Activated CD4-positive, alpha-beta T cell treated with anti-CD3 and anti-CD28 coated beads, Interleukin-2, amount 10 ng/mL, durations not matched to agents 7 days and 5 days (primary cell): ENCODE data around the gene ZFPM1. TPM values are rescaled to one million over a fixed set of nuclear protein-coding genes. Genes with fewer than 3 reads are reported as not detected.

Experiments used
- CTCF ChIA-PET: fragments of 350-600 bp; sonication (Branson Sonifier 250); formaldehyde crosslinking; loops from one replicate; lab custom pipeline; 2021; ENCODE audit warnings: antibody characterized with exemption; lab: Charles Lee
- POLR2A ChIA-PET: fragments of 350-600 bp; sonication (Branson Sonifier 250); formaldehyde crosslinking; loops from one replicate; lab custom pipeline; 2021; ENCODE audit warnings: antibody characterized with exemption; lab: Charles Lee
- DNase-seq: peaks from one replicate; pipeline ENCODE4 v3.0.0-alpha.2; 2020
- H3K27ac Mint-ChIP-seq: one replicate; pipeline ENCODE4 v1.8.0; 2021; ENCODE audit warnings: mild to moderate bottlenecking, moderate library complexity, mixed read lengths
- H3K27me3 Mint-ChIP-seq: one replicate; pipeline ENCODE4 v1.8.0; 2021; ENCODE audit warnings: mixed read lengths
- H3K36me3 Mint-ChIP-seq: one replicate; pipeline ENCODE4 v1.8.0; 2021; ENCODE audit warnings: low read depth, mixed read lengths
- H3K4me1 Mint-ChIP-seq: one replicate; pipeline ENCODE4 v1.8.0; 2021; ENCODE audit warnings: mixed read lengths
- H3K4me3 Mint-ChIP-seq: one replicate; pipeline ENCODE4 v1.8.0; 2021; ENCODE audit warnings: mild to moderate bottlenecking, moderate library complexity, mixed read lengths
- H3K9me3 Mint-ChIP-seq: one replicate; pipeline ENCODE4 v1.8.0; 2021; ENCODE audit warnings: mixed read lengths
- total RNA-seq, 2 experiments: library from RNA; stranded (reverse); gene quantifications; one replicate each; pipeline ENCODE4 v1.2.3, GENCODE V29; 2021

ZFPM1 gene
- total RNA-seq, 2 experiments from 2014 or later, result 12.7 to 13.8 TPM

- CTCF ChIA-PET, result interaction anchor here (1.0 to 1.4 kb wide), 3 partner anchors 15 to 47 kb away, joined by 3 to 4 read pairs (median 4); no protein-coding TSS in a partner anchor
- Mint-ChIP-seq H3K27ac (peak overlapping the region; percentile 58), H3K4me3 (peak overlapping the region; percentile 73), H3K36me3 (peaks cover 6% of the 10 kb centered on the region), H3K9me3 (no peaks in the 10 kb centered on the region), H3K27me3 (peaks cover 4% of the 10 kb centered on the region), H3K4me1 (peaks cover 8% of the 10 kb centered on the region)
- POLR2A ChIA-PET, result no interaction called here
- no peak for DNase-seq
Observed at GRCh38 chr16:88535191-88535856, 82.2 kb downstream of the ZFPM1 start.

GRCh38 chr16:88535857-88536222 is 82.8 kb downstream of the ZFPM1 start:
- H3K9me3 Mint-ChIP-seq, result no peaks in the 10 kb centered on the region
- peak overlapping the region; percentile 58 for H3K27ac Mint-ChIP-seq
- H3K36me3 Mint-ChIP-seq, result peaks cover 6% of the 10 kb centered on the region
- DNase-seq, result no peak
- ChIA-PET CTCF (interaction anchor here (1.0 to 1.4 kb wide), 3 partner anchors 14 to 47 kb away, joined by 3 to 4 read pairs (median 4); no protein-coding TSS in a partner anchor), POLR2A (no interaction called here)
- peaks cover 4% of the 10 kb centered on the region for H3K27me3 Mint-ChIP-seq
- peaks cover 8% of the 10 kb centered on the region for H3K4me1 Mint-ChIP-seq
- H3K4me3 Mint-ChIP-seq, result peak overlapping the region; percentile 73

- Mint-ChIP-seq H3K4me3 (no peak overlapping the region), H3K27ac (no peak overlapping the region)
Observed at GRCh38 chr16:88536510-88536909, 83.4 kb downstream of the ZFPM1 start.

GRCh38 chr16:88536971-88537751 is 84.1 kb downstream of the ZFPM1 start:
- no peak for DNase-seq
- no peak overlapping the region for H3K4me3 Mint-ChIP-seq
- H3K27ac Mint-ChIP-seq, result no peak overlapping the region
- H3K9me3 Mint-ChIP-seq, result peaks cover 3% of the 10 kb centered on the region
- ChIA-PET CTCF (interaction anchor here (1.4 kb wide), 1 partner anchor 49 kb away, joined by 4 read pairs; no protein-coding TSS in a partner anchor), POLR2A (no interaction called here)
- peaks cover 8% of the 10 kb centered on the region for H3K4me1 Mint-ChIP-seq
- H3K36me3 Mint-ChIP-seq, result peaks cover 6% of the 10 kb centered on the region
- H3K27me3 Mint-ChIP-seq, result peaks cover 4% of the 10 kb centered on the region

More at GRCh38 chr16:88536510-88536909, 83.4 kb downstream of the ZFPM1 start:
- Mint-ChIP-seq H3K36me3 (peaks cover 6% of the 10 kb centered on the region), H3K27me3 (peaks cover 4% of the 10 kb centered on the region), H3K4me1 (peaks cover 8% of the 10 kb centered on the region), H3K9me3 (no peaks in the 10 kb centered on the region)
- DNase-seq, result no peak
- CTCF ChIA-PET, result interaction anchor here (1.0 to 1.4 kb wide), 3 partner anchors 14 to 48 kb away, joined by 3 to 4 read pairs (median 4); no protein-coding TSS in a partner anchor
- POLR2A ChIA-PET, result no interaction called here

GRCh38 chr16:88537859-88538258 is 84.8 kb downstream of the ZFPM1 start:
- H3K4me3 Mint-ChIP-seq, result no peak overlapping the region
- peaks cover 6% of the 10 kb centered on the region for H3K36me3 Mint-ChIP-seq

GRCh38 chr16:88538366-88539060 is 85.4 kb downstream of the ZFPM1 start:
- POLR2A ChIA-PET, result no interaction called here
- H3K27ac Mint-ChIP-seq, result no peak overlapping the region
- H3K9me3 Mint-ChIP-seq, result peaks cover 10% of the 10 kb centered on the region
- CTCF ChIA-PET, result interaction anchor here (0.6 to 2.7 kb wide), 4 partner anchors 10 to 630 kb away, joined by 3 to 10 read pairs (median 3); no protein-coding TSS in a partner anchor
- H3K27me3 Mint-ChIP-seq, result peaks cover 4% of the 10 kb centered on the region
- H3K4me1 Mint-ChIP-seq, result peaks cover 8% of the 10 kb centered on the region
- H3K36me3 Mint-ChIP-seq, result peaks cover 10% of the 10 kb centered on the region
- DNase-seq, result no peak
- H3K4me3 Mint-ChIP-seq, result no peak overlapping the region

More at GRCh38 chr16:88537859-88538258, 84.8 kb downstream of the ZFPM1 start:
- Mint-ChIP-seq H3K9me3 (peaks cover 7% of the 10 kb centered on the region), H3K27me3 (peaks cover 4% of the 10 kb centered on the region), H3K4me1 (peaks cover 8% of the 10 kb centered on the region), H3K27ac (no peak overlapping the region)
- POLR2A ChIA-PET, result no interaction called here
- no peak for DNase-seq
- CTCF ChIA-PET, result interaction anchor here (2.7 kb wide), 1 partner anchor 25 kb away, joined by 10 read pairs; no protein-coding TSS in a partner anchor

GRCh38 chr16:88539261-88539651 is 86.2 kb downstream of the ZFPM1 start:
- POLR2A ChIA-PET, result no interaction called here
- CTCF ChIA-PET, result interaction anchor here (1.1 to 2.7 kb wide), 4 partner anchors 10 to 102 kb away, joined by 3 to 10 read pairs (median 3); no protein-coding TSS in a partner anchor
- Mint-ChIP-seq H3K27me3 (peaks cover 4% of the 10 kb centered on the region), H3K9me3 (peaks cover 13% of the 10 kb centered on the region), H3K36me3 (peaks cover 11% of the 10 kb centered on the region), H3K4me1 (peaks cover 8% of the 10 kb centered on the region), H3K4me3 (no peak overlapping the region), H3K27ac (no peak overlapping the region)
- DNase-seq, result no peak

GRCh38 chr16:88539652-88540345 is 86.7 kb downstream of the ZFPM1 start:
- CTCF ChIA-PET, result interaction anchor here (1.0 to 2.7 kb wide), 6 partner anchors 9 to 102 kb away, joined by 3 to 10 read pairs (median 3); no protein-coding TSS in a partner anchor

GRCh38 chr16:88540346-88540977 is 87.4 kb downstream of the ZFPM1 start:
- ChIA-PET POLR2A (no interaction called here), CTCF (interaction anchor here (1.0 to 2.7 kb wide), 5 partner anchors 9 to 103 kb away, joined by 3 to 10 read pairs (median 3); no protein-coding TSS in a partner anchor)
- peaks cover 13% of the 10 kb centered on the region for H3K9me3 Mint-ChIP-seq
- DNase-seq, result no peak
- peaks cover 8% of the 10 kb centered on the region for H3K36me3 Mint-ChIP-seq
- peaks cover 4% of the 10 kb centered on the region for H3K4me1 Mint-ChIP-seq
- H3K27ac Mint-ChIP-seq, result no peak overlapping the region
- H3K27me3 Mint-ChIP-seq, result peaks cover 4% of the 10 kb centered on the region
- no peak overlapping the region for H3K4me3 Mint-ChIP-seq

More at GRCh38 chr16:88539652-88540345, 86.7 kb downstream of the ZFPM1 start:
- H3K27me3 Mint-ChIP-seq, result peaks cover 4% of the 10 kb centered on the region
- H3K4me1 Mint-ChIP-seq, result peaks cover 8% of the 10 kb centered on the region
- H3K9me3 Mint-ChIP-seq, result peaks cover 13% of the 10 kb centered on the region
- DNase-seq, result no peak
- H3K4me3 Mint-ChIP-seq, result no peak overlapping the region
- no peak overlapping the region for H3K27ac Mint-ChIP-seq
- POLR2A ChIA-PET, result no interaction called here
- peaks cover 11% of the 10 kb centered on the region for H3K36me3 Mint-ChIP-seq

GRCh38 chr16:88541831-88542616 is 88.9 kb downstream of the ZFPM1 start:
- Mint-ChIP-seq H3K36me3 (peaks cover 4% of the 10 kb centered on the region), H3K27ac (peak overlapping the region; percentile 36), H3K9me3 (peaks cover 13% of the 10 kb centered on the region), H3K4me3 (no peak overlapping the region), H3K27me3 (peaks cover 10% of the 10 kb centered on the region), H3K4me1 (no peaks in the 10 kb centered on the region)
- ChIA-PET POLR2A (no interaction called here), CTCF (no interaction called here)
- no peak for DNase-seq

GRCh38 chr16:88543230-88543813 is 90.2 kb downstream of the ZFPM1 start:
- peaks cover 4% of the 10 kb centered on the region for H3K36me3 Mint-ChIP-seq
- H3K27me3 Mint-ChIP-seq, result peaks cover 10% of the 10 kb centered on the region
- peaks cover 2% of the 10 kb centered on the region for H3K4me1 Mint-ChIP-seq
- H3K9me3 Mint-ChIP-seq, result peaks cover 13% of the 10 kb centered on the region
- no peak overlapping the region for H3K27ac Mint-ChIP-seq
- H3K4me3 Mint-ChIP-seq, result no peak overlapping the region
- POLR2A ChIA-PET, result no interaction called here
- DNase-seq, result no peak
- CTCF ChIA-PET, result no interaction called here
